Nephron (organoid): ENCODE measurements around the gene PAGR1.
"Not testable (repeated sequence)": the region's sequence is repeated elsewhere in the genome, so short reads cannot be mapped to it uniquely, and the experiment has no call there.

Experiments used
- H3K27ac Mint-ChIP-seq, 3 experiments: 2 replicates each; pipeline ENCODE4 v1.8.0; 2020; ENCODE audit warnings: mixed read lengths in 3 of 3, mild to moderate bottlenecking in 2 of 3, moderate library complexity in 1 of 3
- H3K27me3 Mint-ChIP-seq: 2 replicates; pipeline ENCODE4 v1.8.0; 2021; ENCODE audit warnings: low read depth, mild to moderate bottlenecking, moderate library complexity, mixed read lengths
- H3K36me3 Mint-ChIP-seq: 2 replicates; pipeline ENCODE4 v1.8.0; 2020; ENCODE audit warnings: low read depth, mixed read lengths
- H3K4me1 Mint-ChIP-seq: 2 replicates; pipeline ENCODE4 v1.8.0; 2020; ENCODE audit warnings: mixed read lengths
- H3K4me3 Mint-ChIP-seq, 3 experiments: 2 replicates each; pipeline ENCODE4 v1.8.0; 2020; ENCODE audit warnings: mild to moderate bottlenecking in 3 of 3, mixed read lengths in 3 of 3, moderate library complexity in 2 of 3
- H3K9me3 Mint-ChIP-seq: 2 replicates; pipeline ENCODE4 v1.8.0; 2020; ENCODE audit warnings: mixed read lengths
- TF ChIP-seq, protein P1 (sequence below), 3 experiments: fragments of 200-600 bp; sonication (generic); IDR thresholded peaks; one replicate each; pipeline ENCODE4 v1.5.0; 2021; ENCODE audit warnings: antibody characterized with exemption in 3 of 3; ENCODE audit not compliant: unreplicated experiment in 3 of 3

The PAGR1 gene

DNA sequence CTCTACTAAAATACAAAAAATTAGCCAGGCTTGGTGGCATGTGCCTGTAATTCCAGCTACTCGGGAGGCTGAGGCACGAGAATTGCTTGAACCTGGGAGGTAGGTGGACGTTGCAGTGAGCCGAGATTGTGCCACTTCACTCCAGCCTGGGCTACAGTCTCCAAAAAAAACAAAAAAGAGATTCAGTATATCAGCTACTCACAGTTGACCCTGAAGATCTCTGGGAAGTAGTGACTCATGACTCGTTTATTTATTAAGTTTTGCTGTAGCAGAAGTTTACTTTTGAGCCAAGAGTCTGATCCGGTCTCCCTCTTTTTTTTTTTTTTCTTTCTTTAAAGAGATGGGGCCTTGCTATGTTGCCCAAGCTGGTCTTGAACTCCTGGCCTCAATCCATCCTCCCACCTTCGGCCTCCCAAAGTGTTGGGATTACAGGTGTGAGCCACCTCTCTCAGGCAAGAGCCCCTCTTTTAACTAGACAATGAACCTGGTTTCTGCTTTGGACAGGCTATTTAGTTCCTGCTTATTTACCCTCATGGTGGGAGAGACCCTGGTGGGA lies 8.7 kb downstream of the PAGR1 start:
- Mint-ChIP-seq H3K27ac (peak overlapping the region in 1 of 3 experiments; percentile 80), H3K36me3 (peaks cover 5% of the 10 kb centered on the region), H3K4me1 (peaks cover 44% of the 10 kb centered on the region)

DNA sequence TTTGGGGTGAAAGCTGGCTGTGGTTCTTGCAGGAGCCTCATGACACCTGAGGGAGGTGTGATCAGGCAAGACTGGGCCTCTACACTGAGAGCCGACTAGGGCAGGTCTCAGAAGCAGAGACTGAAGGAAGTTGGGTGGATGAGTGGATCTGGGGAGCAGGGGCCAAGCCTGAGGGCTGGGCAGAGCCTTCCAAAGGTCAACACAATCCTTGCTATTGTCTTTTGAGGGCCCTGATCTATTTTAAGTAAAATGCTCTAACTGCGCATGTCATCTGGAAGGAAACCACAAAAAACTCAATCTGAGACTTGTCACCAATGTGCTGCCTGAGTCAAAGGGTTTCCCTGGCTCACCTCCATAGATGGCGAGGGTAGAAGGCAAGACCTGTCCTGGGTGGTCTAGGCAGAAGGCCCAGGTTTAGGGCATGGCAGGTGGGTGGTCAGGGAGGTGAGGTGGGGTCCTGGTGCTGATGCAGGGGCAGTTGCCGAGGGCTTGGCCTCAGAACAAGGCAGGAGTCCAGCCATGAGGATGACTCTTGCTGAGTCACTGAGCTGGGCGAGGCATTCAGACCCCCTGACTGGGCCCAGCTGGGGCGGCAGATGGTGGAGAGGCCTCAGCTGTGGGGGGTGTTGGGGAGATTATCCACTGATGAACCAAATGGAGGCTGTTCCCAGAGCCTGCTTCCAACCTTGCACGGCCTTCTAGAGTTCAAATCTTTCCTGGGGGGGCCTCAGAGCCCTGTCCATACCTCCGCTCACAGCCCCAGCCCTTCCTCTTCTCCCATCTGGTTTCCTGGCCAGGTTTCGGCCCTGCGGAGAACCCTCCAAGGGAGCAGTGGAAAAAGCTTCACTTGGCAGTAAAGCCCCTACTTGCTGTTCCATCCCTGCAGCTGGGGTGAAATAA lies 9.4 kb downstream of the PAGR1 start:
- H3K9me3 Mint-ChIP-seq: no peaks in the 10 kb centered on the region
- H3K4me3 Mint-ChIP-seq: no peak overlapping the region
- H3K27me3 Mint-ChIP-seq: no peaks in the 10 kb centered on the region
- H3K27ac Mint-ChIP-seq: peak overlapping the region in 2 of 3 experiments; percentile 18 to 80
- TF ChIP-seq, protein P1, sequence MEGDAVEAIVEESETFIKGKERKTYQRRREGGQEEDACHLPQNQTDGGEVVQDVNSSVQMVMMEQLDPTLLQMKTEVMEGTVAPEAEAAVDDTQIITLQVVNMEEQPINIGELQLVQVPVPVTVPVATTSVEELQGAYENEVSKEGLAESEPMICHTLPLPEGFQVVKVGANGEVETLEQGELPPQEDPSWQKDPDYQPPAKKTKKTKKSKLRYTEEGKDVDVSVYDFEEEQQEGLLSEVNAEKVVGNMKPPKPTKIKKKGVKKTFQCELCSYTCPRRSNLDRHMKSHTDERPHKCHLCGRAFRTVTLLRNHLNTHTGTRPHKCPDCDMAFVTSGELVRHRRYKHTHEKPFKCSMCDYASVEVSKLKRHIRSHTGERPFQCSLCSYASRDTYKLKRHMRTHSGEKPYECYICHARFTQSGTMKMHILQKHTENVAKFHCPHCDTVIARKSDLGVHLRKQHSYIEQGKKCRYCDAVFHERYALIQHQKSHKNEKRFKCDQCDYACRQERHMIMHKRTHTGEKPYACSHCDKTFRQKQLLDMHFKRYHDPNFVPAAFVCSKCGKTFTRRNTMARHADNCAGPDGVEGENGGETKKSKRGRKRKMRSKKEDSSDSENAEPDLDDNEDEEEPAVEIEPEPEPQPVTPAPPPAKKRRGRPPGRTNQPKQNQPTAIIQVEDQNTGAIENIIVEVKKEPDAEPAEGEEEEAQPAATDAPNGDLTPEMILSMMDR (IDR thresholded peaks at IDR 0.05; ENCODE audit: unreplicated experiment in 3 of 3): no peak
- peaks cover 36% of the 10 kb centered on the region for H3K4me1 Mint-ChIP-seq
- no peaks in the 10 kb centered on the region for H3K36me3 Mint-ChIP-seq

More for the DNA sequence above, 8.7 kb downstream of the PAGR1 start:
- H3K27me3 Mint-ChIP-seq: no peaks in the 10 kb centered on the region
- no peaks in the 10 kb centered on the region for H3K9me3 Mint-ChIP-seq
- TF ChIP-seq, protein P1 (IDR thresholded peaks at IDR 0.05; ENCODE audit: unreplicated experiment in 3 of 3): no peak
- H3K4me3 Mint-ChIP-seq: no peak overlapping the region

DNA sequence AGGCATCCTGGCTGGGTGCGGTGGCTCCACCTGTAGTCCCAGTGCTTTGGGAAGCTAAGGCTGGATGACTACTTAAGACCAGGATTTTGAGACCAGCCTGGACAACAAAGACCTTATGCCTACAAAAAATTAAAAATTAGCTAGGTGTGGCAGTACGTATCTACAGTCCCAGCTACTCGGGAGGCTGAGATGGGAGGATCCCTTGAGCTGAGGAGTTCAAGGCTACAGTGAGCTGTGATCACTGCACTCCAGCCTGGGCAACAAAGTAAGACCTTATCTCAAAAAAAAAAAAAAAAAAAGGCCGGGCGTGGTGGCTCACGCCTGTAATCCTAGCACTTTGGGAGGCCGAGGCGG lies 10.4 kb downstream of the PAGR1 start:
- Mint-ChIP-seq H3K9me3 (no peaks in the 10 kb centered on the region), H3K4me1 (peaks cover 29% of the 10 kb centered on the region), H3K27me3 (no peaks in the 10 kb centered on the region), H3K36me3 (no peaks in the 10 kb centered on the region), H3K27ac (no peak overlapping the region), H3K4me3 (no peak overlapping the region)
- TF ChIP-seq, protein P1 (IDR thresholded peaks at IDR 0.05; ENCODE audit: unreplicated experiment in 3 of 3): no peak

DNA sequence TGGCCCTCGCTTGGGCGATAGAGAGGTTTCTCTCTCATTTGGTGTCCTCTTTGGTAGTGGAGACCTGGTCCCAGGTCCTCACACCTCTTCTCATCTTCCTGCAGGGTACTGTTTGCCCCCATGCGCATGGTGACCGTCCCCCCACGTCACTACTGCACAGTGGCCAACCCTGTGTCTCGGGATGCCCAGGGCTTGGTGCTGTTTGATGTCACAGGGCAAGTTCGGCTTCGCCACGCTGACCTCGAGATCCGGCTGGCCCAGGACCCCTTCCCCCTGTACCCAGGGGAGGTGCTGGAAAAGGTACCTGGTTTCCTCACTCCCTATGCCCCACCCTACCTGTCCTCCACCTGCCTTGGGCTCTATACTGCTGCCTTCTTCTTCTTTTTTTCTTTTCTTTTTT lies 14.8 kb downstream of the PAGR1 start:
- Mint-ChIP-seq H3K36me3 (no peaks in the 10 kb centered on the region), H3K9me3 (no peaks in the 10 kb centered on the region), H3K4me3 (no peak overlapping the region), H3K27me3 (no peaks in the 10 kb centered on the region), H3K4me1 (peaks cover 8% of the 10 kb centered on the region), H3K27ac (no peak overlapping the region)
- TF ChIP-seq, protein P1 (IDR thresholded peaks at IDR 0.05; ENCODE audit: unreplicated experiment in 3 of 3): no peak

DNA sequence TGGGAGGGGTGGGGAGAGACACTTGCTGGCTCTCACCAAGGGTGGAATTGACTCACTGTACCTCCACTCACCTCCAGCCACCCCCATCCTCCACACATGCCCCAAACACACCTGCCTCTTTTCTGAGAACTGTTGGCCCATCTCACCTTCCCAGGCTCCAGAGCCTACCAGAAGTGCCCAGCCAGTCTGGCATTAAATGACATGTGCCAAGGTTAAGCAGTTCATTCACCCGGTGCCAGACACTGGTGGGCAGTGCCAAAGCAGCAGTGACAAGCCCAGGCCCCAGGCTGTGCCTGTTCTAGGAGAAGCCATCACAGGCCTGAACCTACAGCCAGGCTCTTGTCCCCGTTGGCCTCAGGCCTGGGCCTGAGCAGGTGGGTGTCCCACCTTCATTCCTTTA lies 15.5 kb downstream of the PAGR1 start:
- Mint-ChIP-seq H3K4me1 (peaks cover 6% of the 10 kb centered on the region), H3K4me3 (no peak overlapping the region), H3K27ac (no peak overlapping the region), H3K36me3 (no peaks in the 10 kb centered on the region), H3K27me3 (no peaks in the 10 kb centered on the region), H3K9me3 (no peaks in the 10 kb centered on the region)
- TF ChIP-seq, protein P1 (IDR thresholded peaks at IDR 0.05; ENCODE audit: unreplicated experiment in 3 of 3): no peak

DNA sequence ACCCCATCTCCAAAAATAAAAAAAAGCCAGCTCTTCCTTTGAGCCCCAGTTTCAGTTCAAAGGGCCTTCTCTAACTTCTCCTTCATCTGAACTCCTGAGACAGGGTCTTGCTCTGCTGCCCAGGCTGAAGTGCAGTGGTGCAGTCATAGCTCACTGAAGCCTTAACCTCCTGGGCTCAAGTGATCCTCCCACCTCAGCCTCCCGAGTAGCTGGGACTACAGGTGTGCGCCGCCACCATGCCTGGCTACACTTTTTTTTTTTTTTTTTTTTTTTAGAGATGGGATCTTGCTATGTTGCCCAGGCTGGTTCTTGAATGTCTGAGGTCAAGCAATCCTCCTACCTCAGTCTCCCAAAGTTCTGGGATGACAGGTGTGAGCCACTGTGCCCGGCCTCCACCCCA lies 17.3 kb downstream of the PAGR1 start:
- H3K27ac Mint-ChIP-seq, H3K4me1 Mint-ChIP-seq, H3K36me3 Mint-ChIP-seq, H3K4me3 Mint-ChIP-seq, H3K27me3 Mint-ChIP-seq, H3K9me3 Mint-ChIP-seq: not testable (repeated sequence)
